HG03097 (cell line): ENCODE results near the gene NOTCH1.

Experiments
- ATAC-seq: cut with Tn5 transposase; IDR thresholded peaks from one replicate; pipeline ENCODE4 v1.9.1; 2021; ENCODE audit not compliant: unreplicated experiment, low FRiP score

NOTCH1 gene

GRCh38 chr9:136507221-136507991, 38.4 kb downstream of the NOTCH1 start:
- no peak for ATAC-seq

- no peak for ATAC-seq
These were observed 39.4 kb downstream of the NOTCH1 start for GRCh38 chr9:136506425-136506824.

- ATAC-seq: no peak
These were observed 40.1 kb downstream of the NOTCH1 start for GRCh38 chr9:136505406-136506403.

- ATAC-seq: no peak
These were observed 41.1 kb downstream of the NOTCH1 start for GRCh38 chr9:136504512-136505348.

- ATAC-seq: no peak
These were observed 42.8 kb downstream of the NOTCH1 start for GRCh38 chr9:136502940-136503550.

GRCh38 chr9:136502196-136502595, 43.7 kb downstream of the NOTCH1 start:
- no peak for ATAC-seq

GRCh38 chr9:136501686-136502085, 44.2 kb downstream of the NOTCH1 start:
- no peak for ATAC-seq

- ATAC-seq: no peak
These were observed 45.6 kb downstream of the NOTCH1 start for GRCh38 chr9:136499935-136500910.

- ATAC-seq: no peak
These were observed 46.5 kb downstream of the NOTCH1 start for GRCh38 chr9:136499071-136499934.

- no peak for ATAC-seq
These were observed 47.7 kb downstream of the NOTCH1 start for GRCh38 chr9:136497916-136498695.

GRCh38 chr9:136496801-136497620, 48.8 kb downstream of the NOTCH1 start:
- ATAC-seq: no peak

- no peak for ATAC-seq
These were observed 49.7 kb downstream of the NOTCH1 start for GRCh38 chr9:136496181-136496580.

GRCh38 chr9:136495238-136495800, 50.5 kb downstream of the NOTCH1 start:
- no peak for ATAC-seq

- no peak for ATAC-seq
These were observed 51.2 kb downstream of the NOTCH1 start for GRCh38 chr9:136494531-136495215.

- no peak for ATAC-seq
These were observed 51.8 kb downstream of the NOTCH1 start for GRCh38 chr9:136494012-136494411.

GRCh38 chr9:136493567-136493971, 52.3 kb downstream of the NOTCH1 start:
- ATAC-seq: no peak
